ENCODE results near the gene CAMK2G.
"Not testable (repeated sequence)": the region's sequence is repeated elsewhere in the genome, so short reads cannot be mapped to it uniquely, and the experiment has no call there.

The CAMK2G gene

GRCh38 chr10:73799899-73800559 is 74.3 kb downstream of the CAMK2G start:
- Histone ChIP-seq H3K9me3 (ENCODE audit: control insufficient read depth, insufficient read depth, low read length) (no peaks in the 10 kb centered on the region), H3K4me3 (ENCODE audit: low read depth, low read length) (no peak overlapping the region), H3K36me3 (ENCODE audit: control insufficient read depth, insufficient read depth, low read length) (peaks cover 56% of the 10 kb centered on the region), H3K27me3 (ENCODE audit: control insufficient read depth, insufficient read depth, low read length) (no peaks in the 10 kb centered on the region), H3K4me1 (ENCODE audit: control insufficient read depth, insufficient read depth, low read length) (no peaks in the 10 kb centered on the region), H3K9ac (ENCODE audit: low read depth, low read length) (no peak overlapping the region)

- Histone ChIP-seq H3K4me3 (ENCODE audit: low read depth, low read length) (no peak overlapping the region), H3K4me1 (ENCODE audit: control insufficient read depth, insufficient read depth, low read length) (no peaks in the 10 kb centered on the region), H3K9ac (ENCODE audit: low read depth, low read length) (no peak overlapping the region), H3K36me3 (ENCODE audit: control insufficient read depth, insufficient read depth, low read length) (peaks cover 57% of the 10 kb centered on the region), H3K27me3 (ENCODE audit: control insufficient read depth, insufficient read depth, low read length) (no peaks in the 10 kb centered on the region), H3K9me3 (ENCODE audit: control insufficient read depth, insufficient read depth, low read length) (no peaks in the 10 kb centered on the region)
Measured at GRCh38 chr10:73798927-73799560, 75.3 kb downstream of the CAMK2G start.

GRCh38 chr10:73798087-73798486 is 76.3 kb downstream of the CAMK2G start:
- H3K9ac ChIP-seq (ENCODE audit: low read depth, low read length): no peak overlapping the region
- no peaks in the 10 kb centered on the region for H3K4me1 ChIP-seq (ENCODE audit: control insufficient read depth, insufficient read depth, low read length)
- H3K36me3 ChIP-seq (ENCODE audit: control insufficient read depth, insufficient read depth, low read length): peaks cover 56% of the 10 kb centered on the region
- H3K4me3 ChIP-seq (ENCODE audit: low read depth, low read length): no peak overlapping the region
- no peaks in the 10 kb centered on the region for H3K27me3 ChIP-seq (ENCODE audit: control insufficient read depth, insufficient read depth, low read length)
- H3K9me3 ChIP-seq (ENCODE audit: control insufficient read depth, insufficient read depth, low read length): no peaks in the 10 kb centered on the region

- H3K4me1 ChIP-seq (ENCODE audit: control insufficient read depth, insufficient read depth, low read length): no peaks in the 10 kb centered on the region
- H3K4me3 ChIP-seq (ENCODE audit: low read depth, low read length): no peak overlapping the region
- peaks cover 50% of the 10 kb centered on the region for H3K36me3 ChIP-seq (ENCODE audit: control insufficient read depth, insufficient read depth, low read length)
- H3K27me3 ChIP-seq (ENCODE audit: control insufficient read depth, insufficient read depth, low read length): no peaks in the 10 kb centered on the region
- H3K9me3 ChIP-seq (ENCODE audit: control insufficient read depth, insufficient read depth, low read length): no peaks in the 10 kb centered on the region
- H3K9ac ChIP-seq (ENCODE audit: low read depth, low read length): no peak overlapping the region
Measured at GRCh38 chr10:73797324-73798025, 76.9 kb downstream of the CAMK2G start.

- H3K4me3 ChIP-seq (ENCODE audit: low read depth, low read length): no peak overlapping the region
- H3K27me3 ChIP-seq (ENCODE audit: control insufficient read depth, insufficient read depth, low read length): no peaks in the 10 kb centered on the region
- H3K9me3 ChIP-seq (ENCODE audit: control insufficient read depth, insufficient read depth, low read length): no peaks in the 10 kb centered on the region
- H3K4me1 ChIP-seq (ENCODE audit: control insufficient read depth, insufficient read depth, low read length): no peaks in the 10 kb centered on the region
- H3K9ac ChIP-seq (ENCODE audit: low read depth, low read length): no peak overlapping the region
- H3K36me3 ChIP-seq (ENCODE audit: control insufficient read depth, insufficient read depth, low read length): peaks cover 49% of the 10 kb centered on the region
Measured at GRCh38 chr10:73796766-73797165, 77.6 kb downstream of the CAMK2G start.

GRCh38 chr10:73796035-73796434 is 78.3 kb downstream of the CAMK2G start:
- H3K9me3 ChIP-seq (ENCODE audit: control insufficient read depth, insufficient read depth, low read length); H3K4me3 ChIP-seq (ENCODE audit: low read depth, low read length); H3K4me1 ChIP-seq (ENCODE audit: control insufficient read depth, insufficient read depth, low read length); H3K27me3 ChIP-seq (ENCODE audit: control insufficient read depth, insufficient read depth, low read length); H3K9ac ChIP-seq (ENCODE audit: low read depth, low read length): not testable (repeated sequence)
- H3K36me3 ChIP-seq (ENCODE audit: control insufficient read depth, insufficient read depth, low read length): peaks cover 49% of the 10 kb centered on the region

- H3K9ac ChIP-seq (ENCODE audit: low read depth, low read length); H3K9me3 ChIP-seq (ENCODE audit: control insufficient read depth, insufficient read depth, low read length); H3K27me3 ChIP-seq (ENCODE audit: control insufficient read depth, insufficient read depth, low read length); H3K4me1 ChIP-seq (ENCODE audit: control insufficient read depth, insufficient read depth, low read length); H3K4me3 ChIP-seq (ENCODE audit: low read depth, low read length): not testable (repeated sequence)
- peaks cover 49% of the 10 kb centered on the region for H3K36me3 ChIP-seq (ENCODE audit: control insufficient read depth, insufficient read depth, low read length)
Measured at GRCh38 chr10:73795491-73795890, 78.9 kb downstream of the CAMK2G start.

- Histone ChIP-seq H3K4me3 (ENCODE audit: low read depth, low read length) (no peak overlapping the region), H3K9me3 (ENCODE audit: control insufficient read depth, insufficient read depth, low read length) (no peaks in the 10 kb centered on the region), H3K27me3 (ENCODE audit: control insufficient read depth, insufficient read depth, low read length) (no peaks in the 10 kb centered on the region), H3K4me1 (ENCODE audit: control insufficient read depth, insufficient read depth, low read length) (no peaks in the 10 kb centered on the region), H3K36me3 (ENCODE audit: control insufficient read depth, insufficient read depth, low read length) (peaks cover 42% of the 10 kb centered on the region), H3K9ac (ENCODE audit: low read depth, low read length) (no peak overlapping the region)
Measured at GRCh38 chr10:73793456-73793855, 80.9 kb downstream of the CAMK2G start.

- Histone ChIP-seq H3K27me3 (ENCODE audit: control insufficient read depth, insufficient read depth, low read length) (no peaks in the 10 kb centered on the region), H3K9ac (ENCODE audit: low read depth, low read length) (no peak overlapping the region), H3K4me3 (ENCODE audit: low read depth, low read length) (no peak overlapping the region), H3K4me1 (ENCODE audit: control insufficient read depth, insufficient read depth, low read length) (no peaks in the 10 kb centered on the region), H3K9me3 (ENCODE audit: control insufficient read depth, insufficient read depth, low read length) (no peaks in the 10 kb centered on the region), H3K36me3 (ENCODE audit: control insufficient read depth, insufficient read depth, low read length) (peaks cover 35% of the 10 kb centered on the region)
Measured at GRCh38 chr10:73791871-73792400, 82.4 kb downstream of the CAMK2G start.

- peaks cover 31% of the 10 kb centered on the region for H3K36me3 ChIP-seq (ENCODE audit: control insufficient read depth, insufficient read depth, low read length)
- peaks cover 4% of the 10 kb centered on the region for H3K4me1 ChIP-seq (ENCODE audit: control insufficient read depth, insufficient read depth, low read length)
- H3K9ac ChIP-seq (ENCODE audit: low read depth, low read length): no peak overlapping the region
- no peaks in the 10 kb centered on the region for H3K27me3 ChIP-seq (ENCODE audit: control insufficient read depth, insufficient read depth, low read length)
- H3K4me3 ChIP-seq (ENCODE audit: low read depth, low read length): no peak overlapping the region
- H3K9me3 ChIP-seq (ENCODE audit: control insufficient read depth, insufficient read depth, low read length): no peaks in the 10 kb centered on the region
Measured at GRCh38 chr10:73790886-73791625, 83.3 kb downstream of the CAMK2G start.

- H3K4me1 ChIP-seq (ENCODE audit: control insufficient read depth, insufficient read depth, low read length): peaks cover 4% of the 10 kb centered on the region
- no peak overlapping the region for H3K4me3 ChIP-seq (ENCODE audit: low read depth, low read length)
- no peaks in the 10 kb centered on the region for H3K9me3 ChIP-seq (ENCODE audit: control insufficient read depth, insufficient read depth, low read length)
- no peak overlapping the region for H3K9ac ChIP-seq (ENCODE audit: low read depth, low read length)
- H3K27me3 ChIP-seq (ENCODE audit: control insufficient read depth, insufficient read depth, low read length): no peaks in the 10 kb centered on the region
- H3K36me3 ChIP-seq (ENCODE audit: control insufficient read depth, insufficient read depth, low read length): peaks cover 31% of the 10 kb centered on the region
Measured at GRCh38 chr10:73789659-73790055, 84.7 kb downstream of the CAMK2G start.
